Sigmoid colon (tissue), 7 donors: ENCODE data around the gene SHANK1. TPM values are rescaled to one million over a fixed set of nuclear protein-coding genes. Genes with fewer than 3 reads are reported as not detected.

ENCODE experiments used
- DNase-seq: peaks from one replicate; pipeline ENCODE4 v3.0.0-alpha.2; 2019
- H3K27ac ChIP-seq, 4 donors: fragments of 200-600 bp; sonication (generic); one replicate each; pipeline ENCODE4 v1.5.1; 2016 to 2019; ENCODE audit warnings: mild to moderate bottlenecking in 1 of 4
- H3K27me3 ChIP-seq, 3 donors: fragments of 200-600 bp; sonication (generic); one replicate each; pipeline ENCODE4 v1.5.1; 2019; ENCODE audit warnings: mild to moderate bottlenecking in 1 of 3
- H3K36me3 ChIP-seq, 4 donors: fragments of 200-600 bp; sonication (generic); one replicate each; pipeline ENCODE4 v1.5.1; 2016 to 2019
- H3K4me1 ChIP-seq, 4 donors: fragments of 200-600 bp; sonication (generic); one replicate each; pipeline ENCODE4 v1.5.1; 2017 to 2019
- H3K4me3 ChIP-seq, 4 donors: fragments of 200-600 bp; sonication (generic); one replicate each; pipeline ENCODE4 v1.5.1; 2017 to 2019; ENCODE audit warnings: mild to moderate bottlenecking in 2 of 4, moderate library complexity in 1 of 4
- H3K9me3 ChIP-seq, 4 donors: fragments of 200-600 bp in 3 of 4; sonication (generic) in 3 of 4; one replicate each; pipeline versions ENCODE4 v1.5.1 to v1.6.1; 2013 to 2019
- EP300 ChIP-seq, 4 donors: sonication (generic); formaldehyde crosslinking; IDR thresholded peaks; one replicate each; pipeline ENCODE4 v1.6.1; 2017; ENCODE audit warnings: antibody characterized with exemption in 4 of 4
- POLR2A ChIP-seq, 2 donors: fragments of 450-650 bp; IDR thresholded peaks; one replicate each; pipeline ENCODE4 v1.6.1; 2016; ENCODE audit warnings: antibody characterized with exemption in 2 of 2, mild to moderate bottlenecking in 2 of 2, moderate library complexity in 2 of 2
- POLR2AphosphoS5 ChIP-seq, 4 donors: sonication (generic); formaldehyde crosslinking; IDR thresholded peaks; one replicate each; pipeline ENCODE4 v1.6.1; 2017; ENCODE audit warnings: antibody characterized with exemption in 4 of 4
- WGBS, 2 donors: extraction: QIAGEN DNeasy Blood & Tissue Kit; methylation state at CpG; one replicate each; pipeline ENCODE4 v1.1.7; 2013; 5-methylcytosine and 5-hydroxymethylcytosine counted together
- intact Hi-C: fragments of 100-400 bp; cut with DNase I; formaldehyde crosslinking; loops from one replicate; pipeline ENCODE4 v1.15.1; 2023
- polyA plus RNA-seq, 3 donors: library from polyadenylated mRNA; stranded (reverse); fragments of 200-250 nt; gene quantifications; one replicate each; pipeline ENCODE4 v1.2.3, GENCODE V29; 2013
- total RNA-seq, 4 donors: library from RNA; depleted of rRNA; stranded (reverse); fragments of >200 nt; gene quantifications; one replicate each; pipeline ENCODE4 v1.1.0, GENCODE V29; 2016
- TF ChIP-seq, protein P1 (sequence below), 4 experiments: fragments of 450-650 bp in 3 of 4; fragments of 200-600 bp in 1 of 4; IDR thresholded peaks; one replicate each; pipeline ENCODE4 v1.5.1; 2016 to 2019; ENCODE audit warnings: antibody characterized with exemption in 4 of 4, mild to moderate bottlenecking in 3 of 4, moderate library complexity in 2 of 4
- donor health status: healthy with polysubstance abuse.
- donor health status: Bipolar disorder and iron deficiency.
- donor health status: healthy.

The SHANK1 gene
- total and polyA plus RNA-seq, 7 donors, result under 0.01 to 1.2 (median 0.19) TPM; not detected in 2

DNA sequence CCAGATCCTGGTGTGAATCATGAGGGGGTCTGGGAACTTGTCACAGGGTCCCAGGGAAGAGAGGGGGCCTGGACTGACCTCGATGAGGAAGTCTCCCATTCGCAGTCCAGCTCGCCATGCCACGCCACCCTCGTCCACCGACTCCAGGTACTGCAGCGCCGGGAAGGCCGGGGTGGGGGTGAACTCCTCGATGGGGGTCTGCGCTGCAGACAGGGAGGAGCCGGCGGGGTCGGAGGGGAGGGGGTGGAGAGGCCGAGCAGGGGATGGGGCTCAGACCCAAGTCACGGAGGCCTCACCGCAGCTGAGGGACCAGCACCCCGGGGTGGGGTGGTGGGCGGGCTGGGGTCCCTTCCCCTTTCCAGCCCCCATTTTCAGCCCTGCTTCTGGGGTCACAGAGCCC is 30.8 kb downstream of the SHANK1 start:
- H3K36me3 ChIP-seq, result no peaks in the 10 kb centered on the region

DNA sequence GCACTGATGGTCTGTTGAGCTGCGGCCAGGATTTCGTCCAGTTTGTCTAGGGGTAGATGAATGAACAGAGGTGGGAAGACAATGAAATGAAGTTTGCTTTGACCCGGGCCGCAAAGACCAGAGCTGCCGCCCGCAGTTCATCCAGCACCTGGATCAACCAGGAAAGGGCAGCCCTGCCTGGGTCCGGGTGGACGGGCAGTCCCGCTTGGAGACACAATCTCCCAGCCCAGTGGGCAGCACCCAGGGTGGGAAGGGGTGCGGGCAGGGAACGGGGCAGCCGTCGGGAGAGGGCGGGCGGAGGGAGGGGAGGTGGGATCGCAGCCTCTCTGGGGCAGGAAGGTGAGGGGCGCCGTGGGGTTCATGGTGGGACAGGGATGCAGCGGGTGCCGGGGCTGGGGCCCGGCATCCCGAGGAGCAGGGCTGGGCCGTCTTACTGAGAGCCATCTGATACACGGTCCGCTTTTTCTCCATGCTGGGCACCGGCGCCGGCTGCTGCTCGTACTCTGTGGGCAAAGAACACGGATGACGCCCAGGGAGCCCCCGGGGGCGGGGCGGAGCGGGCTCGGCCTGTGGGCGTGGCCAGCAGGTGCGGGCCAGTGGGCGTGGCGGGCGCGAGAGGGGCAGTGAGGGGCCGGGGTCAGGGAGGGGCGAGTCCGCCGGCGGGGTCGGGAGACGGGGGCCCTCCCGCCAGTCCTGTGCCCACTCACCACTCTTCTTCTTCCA is 33.1 kb downstream of the SHANK1 start:
- Histone ChIP-seq H3K27ac (no peak overlapping the region), H3K27me3 (peaks cover 18 to 86% (median 43%) of the 10 kb centered on the region in 3 donors), H3K36me3 (no peaks in the 10 kb centered on the region), H3K4me3 (no peak overlapping the region), H3K4me1 (no peaks in the 10 kb centered on the region), H3K9me3 (no peaks in the 10 kb centered on the region)
- 13 to 22% methylated on average over 50 of the region's 50 CpGs for WGBS, 2 donors
- intact Hi-C loops, result no loop called here
- no peak for TF ChIP-seq POLR2AphosphoS5 (IDR thresholded peaks at IDR 0.05)
- no peak for TF ChIP-seq EP300 (IDR thresholded peaks at IDR 0.05)
- TF ChIP-seq POLR2A (IDR thresholded peaks at IDR 0.05), result no peak
- TF ChIP-seq, protein P1, sequence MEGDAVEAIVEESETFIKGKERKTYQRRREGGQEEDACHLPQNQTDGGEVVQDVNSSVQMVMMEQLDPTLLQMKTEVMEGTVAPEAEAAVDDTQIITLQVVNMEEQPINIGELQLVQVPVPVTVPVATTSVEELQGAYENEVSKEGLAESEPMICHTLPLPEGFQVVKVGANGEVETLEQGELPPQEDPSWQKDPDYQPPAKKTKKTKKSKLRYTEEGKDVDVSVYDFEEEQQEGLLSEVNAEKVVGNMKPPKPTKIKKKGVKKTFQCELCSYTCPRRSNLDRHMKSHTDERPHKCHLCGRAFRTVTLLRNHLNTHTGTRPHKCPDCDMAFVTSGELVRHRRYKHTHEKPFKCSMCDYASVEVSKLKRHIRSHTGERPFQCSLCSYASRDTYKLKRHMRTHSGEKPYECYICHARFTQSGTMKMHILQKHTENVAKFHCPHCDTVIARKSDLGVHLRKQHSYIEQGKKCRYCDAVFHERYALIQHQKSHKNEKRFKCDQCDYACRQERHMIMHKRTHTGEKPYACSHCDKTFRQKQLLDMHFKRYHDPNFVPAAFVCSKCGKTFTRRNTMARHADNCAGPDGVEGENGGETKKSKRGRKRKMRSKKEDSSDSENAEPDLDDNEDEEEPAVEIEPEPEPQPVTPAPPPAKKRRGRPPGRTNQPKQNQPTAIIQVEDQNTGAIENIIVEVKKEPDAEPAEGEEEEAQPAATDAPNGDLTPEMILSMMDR (IDR thresholded peaks at IDR 0.05), result no peak
- no peak for DNase-seq

More for the DNA sequence above, 30.8 kb downstream of the SHANK1 start:
- peaks cover 24 to 90% (median 62%) of the 10 kb centered on the region in 3 donors for H3K27me3 ChIP-seq
- TF ChIP-seq EP300 (IDR thresholded peaks at IDR 0.05) (no peak), POLR2AphosphoS5 (IDR thresholded peaks at IDR 0.05) (no peak), POLR2A (IDR thresholded peaks at IDR 0.05) (no peak)
- TF ChIP-seq, protein P1 (IDR thresholded peaks at IDR 0.05), result no peak
- no peak overlapping the region for H3K4me3 ChIP-seq
- no peak overlapping the region for H3K27ac ChIP-seq
- no peak for DNase-seq
- no peaks in the 10 kb centered on the region for H3K4me1 ChIP-seq
- no peaks in the 10 kb centered on the region for H3K9me3 ChIP-seq
- 66 to 73% methylated on average over 19 of the region's 19 CpGs for WGBS, 2 donors
- intact Hi-C loops, result no loop called here

DNA sequence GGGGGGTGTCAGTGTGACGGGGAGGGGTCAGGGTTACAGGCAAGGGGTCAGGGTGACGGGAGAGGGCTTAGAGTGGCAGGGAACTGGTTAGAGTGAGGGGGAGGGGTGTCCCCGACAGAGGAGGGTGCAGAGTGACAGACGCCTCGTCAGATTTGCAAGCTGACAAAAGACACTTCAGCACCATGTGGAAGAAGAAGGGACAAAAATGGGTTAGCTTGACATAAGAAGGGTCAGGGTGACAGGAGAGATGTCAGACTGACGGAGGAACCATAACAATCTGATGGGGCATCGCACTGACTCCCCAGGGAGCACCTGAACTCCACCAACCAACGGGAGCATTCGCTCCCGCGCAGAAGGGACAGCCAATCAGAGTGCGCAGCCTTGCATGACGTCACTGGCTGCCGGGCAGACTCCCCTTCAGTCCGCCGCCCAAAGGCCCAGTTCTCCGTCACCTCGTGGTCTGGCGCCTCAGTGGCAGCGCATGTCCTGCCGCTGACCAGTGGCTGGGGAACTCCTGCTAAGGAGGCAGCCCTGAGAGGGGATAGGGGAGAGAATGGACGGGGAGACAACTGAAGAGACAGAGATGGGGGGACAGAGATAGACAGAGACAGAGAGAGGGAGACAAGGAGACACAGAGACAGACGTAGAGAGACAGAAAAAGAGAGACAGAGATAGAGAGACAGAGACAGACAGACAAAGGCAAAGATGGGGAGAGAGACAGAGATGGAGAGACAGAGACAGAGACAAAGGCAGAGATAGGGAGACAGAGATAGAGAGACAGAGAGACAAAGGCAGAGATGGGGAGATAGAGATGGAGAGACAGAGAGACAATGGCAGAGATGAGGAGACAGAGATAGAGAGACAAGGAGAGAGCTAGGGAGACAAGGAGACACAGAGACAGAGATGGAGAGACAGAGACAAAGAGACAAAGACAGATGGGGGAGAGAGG is 40.2 kb downstream of the SHANK1 start:
- 13 to 15% methylated on average over 23 of the region's 23 CpGs for WGBS, 2 donors
- no peak overlapping the region for H3K27ac ChIP-seq
- intact Hi-C loops, result no loop called here
- TF ChIP-seq, protein P1 (IDR thresholded peaks at IDR 0.05), result no peak
- TF ChIP-seq EP300 (IDR thresholded peaks at IDR 0.05) (no peak), POLR2AphosphoS5 (IDR thresholded peaks at IDR 0.05) (no peak), POLR2A (IDR thresholded peaks at IDR 0.05) (no peak)
- no peaks in the 10 kb centered on the region for H3K4me1 ChIP-seq
- no peaks in the 10 kb centered on the region for H3K36me3 ChIP-seq
- no peak overlapping the region for H3K4me3 ChIP-seq
- H3K9me3 ChIP-seq, result no peaks in the 10 kb centered on the region
- H3K27me3 ChIP-seq, result peaks cover 3 to 59% (median 22%) of the 10 kb centered on the region in 3 donors
- peak; percentile 87 for DNase-seq

DNA sequence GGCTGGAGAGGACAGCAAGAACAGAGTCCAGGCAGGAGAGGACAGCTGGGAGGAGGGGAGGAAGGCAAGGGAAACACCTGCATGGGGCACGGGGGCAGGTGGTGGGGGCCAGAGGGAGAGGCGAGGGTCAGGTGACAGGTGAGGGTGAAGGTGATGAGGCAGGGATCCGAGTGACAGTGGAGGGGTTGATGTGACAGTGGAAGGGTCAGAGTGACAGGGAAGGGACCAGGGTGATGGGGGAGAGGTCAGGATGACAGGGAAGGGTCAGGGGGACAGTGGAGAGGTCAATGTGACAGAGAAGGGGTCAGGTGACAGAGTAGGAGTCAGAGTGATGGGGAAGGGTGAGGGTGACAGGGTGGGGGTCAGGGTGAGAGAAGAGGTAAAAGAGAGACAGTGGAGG is 41.3 kb downstream of the SHANK1 start:
- H3K4me3 ChIP-seq, result no peak overlapping the region
- 43 to 47% methylated on average over 3 of the region's 3 CpGs for WGBS, 2 donors

More for the DNA sequence above, 41.3 kb downstream of the SHANK1 start:
- no peak for DNase-seq
- intact Hi-C loops, result no loop called here
- no peaks in the 10 kb centered on the region for H3K4me1 ChIP-seq
- no peaks in the 10 kb centered on the region for H3K36me3 ChIP-seq
- TF ChIP-seq EP300 (IDR thresholded peaks at IDR 0.05) (no peak), POLR2A (IDR thresholded peaks at IDR 0.05) (no peak), POLR2AphosphoS5 (IDR thresholded peaks at IDR 0.05) (no peak)
- TF ChIP-seq, protein P1 (IDR thresholded peaks at IDR 0.05), result no peak
- peaks cover 3 to 55% (median 19%) of the 10 kb centered on the region in 3 donors for H3K27me3 ChIP-seq
- no peak overlapping the region for H3K27ac ChIP-seq
- H3K9me3 ChIP-seq, result no peaks in the 10 kb centered on the region
